ENCODE measurements around the gene SNU13. TPM values are rescaled to one million over a fixed set of nuclear protein-coding genes. Genes with fewer than 3 reads are reported as not detected.

SNU13 gene
- total RNA-seq, 1 experiment from 2014 or later: 283 TPM

GRCh38 chr22:41731609-41732008 lies 42.9 kb upstream of the SNU13 start:
- POLR2A ChIA-PET: no interaction called here
- CTCF ChIA-PET: interaction anchor here (1.0 to 1.8 kb wide), 2 partner anchors 15 kb away, joined by 3 to 4 read pairs; no protein-coding TSS in a partner anchor

GRCh38 chr22:41725510-41726110 lies 36.9 kb upstream of the SNU13 start:
- H3K4me3 ChIP-seq (replicated peaks in 1 of 2; ENCODE audit: low read depth in 1 of 2, low read length in 2 of 2): no peak overlapping the region
- no peaks in the 10 kb centered on the region for H3K9me3 ChIP-seq (ENCODE audit: control insufficient read depth in 1 of 2, insufficient read depth in 1 of 2, low read depth in 1 of 2, low read length in 2 of 2)
- RAD21 ChIA-PET (ENCODE audit: low non-redundant PET in 1 of 2, low total read pairs in 2 of 2, uncharacterized antibody in 2 of 2, unreplicated experiment in 2 of 2): no interaction called here
- H3K9ac ChIP-seq (ENCODE audit: low read length): no peak overlapping the region
- H3K4me2 ChIP-seq (ENCODE audit: low read length): no peak overlapping the region
- POLR2A ChIA-PET: no interaction called here
- no peaks in the 10 kb centered on the region for H3K79me2 ChIP-seq (ENCODE audit: insufficient read depth, low read length)
- H2AFZ ChIP-seq (ENCODE audit: low read depth, low read length, poor library complexity, severe bottlenecking): no peak overlapping the region
- DNase-seq (ENCODE audit: low read depth, low spot score): no peak
- no peaks in the 10 kb centered on the region for H3K9me2 ChIP-seq (ENCODE audit: insufficient read depth)
- CTCF ChIA-PET: interaction anchor here (0.7 to 1.6 kb wide), 2 partner anchors 16 to 21 kb away, joined by 4 to 5 read pairs; no protein-coding TSS in a partner anchor
- no TSS peak for BruUV-seq (replicated peaks)
- peak; percentile 38; the same call in 1 of the 2 replicates for ATAC-seq
- H3K4me1 ChIP-seq (ENCODE audit: control insufficient read depth in 1 of 2, insufficient read depth in 2 of 2, low read length in 2 of 2): peaks cover 3 to 9% of the 10 kb centered on the region in 2 experiments; a peak in 1 of 4 replicates
- no peak overlapping the region for H3K27ac ChIP-seq (ENCODE audit: low read depth, low read length)
- no peaks in the 10 kb centered on the region for H3K36me3 ChIP-seq (ENCODE audit: control insufficient read depth in 1 of 2, insufficient read depth in 2 of 2, low read length in 2 of 2)
- intact Hi-C loops (cut with micrococcal nuclease): no loop called here
- H3K27me3 ChIP-seq (ENCODE audit: insufficient read depth, low read length): no peaks in the 10 kb centered on the region
- H4K20me1 ChIP-seq (ENCODE audit: insufficient read depth): no peaks in the 10 kb centered on the region
- no peak for TF ChIP-seq POLR2A (IDR thresholded peaks at IDR 0.05; ENCODE audit: borderline replicate concordance, extremely low read depth, insufficient read depth, insufficient read length)
- TF ChIP-seq CBX3 (IDR thresholded peaks at IDR 0.05; ENCODE audit: low read depth): no peak
- TF ChIP-seq EZH2 (IDR thresholded peaks at IDR 0.05): no peak
- TF ChIP-seq CTCF (IDR thresholded peaks at IDR 0.05 in 2 of 3, conservative IDR thresholded peaks at IDR 0.05 in 1 of 3; ENCODE audit: borderline replicate concordance in 1 of 3, insufficient read depth in 1 of 3, low read depth in 2 of 3, low read length in 2 of 3): no peak
- TF ChIP-seq EZH2phosphoT487 (IDR thresholded peaks at IDR 0.05; ENCODE audit: borderline replicate concordance): no peak
- no peak for TF ChIP-seq YY1 (IDR thresholded peaks at IDR 0.05; ENCODE audit: extremely low read depth, insufficient replicate concordance, low read depth, low read length)
- no peak for TF ChIP-seq ZBTB33 (IDR thresholded peaks at IDR 0.05; ENCODE audit: extremely low read depth, insufficient replicate concordance, low read length)
- TF ChIP-seq REST (IDR thresholded peaks at IDR 0.05; ENCODE audit: low read depth): no peak
- no peak for TF ChIP-seq ATF3 (IDR thresholded peaks at IDR 0.05)

More at GRCh38 chr22:41731609-41732008, 42.9 kb upstream of the SNU13 start:
- DNase-seq (ENCODE audit: low read depth, low spot score) (no peak), ATAC-seq (no peak)
- peaks cover 0 to 3% of the 10 kb centered on the region in 2 experiments; a peak in 1 of 4 replicates for H3K4me1 ChIP-seq (ENCODE audit: control insufficient read depth in 1 of 2, insufficient read depth in 2 of 2, low read length in 2 of 2)
- intact Hi-C loops (cut with micrococcal nuclease): no loop called here
- no peak overlapping the region for H3K9ac ChIP-seq (ENCODE audit: low read length)
- BruUV-seq (replicated peaks): no TSS peak
- no peak overlapping the region for H3K27ac ChIP-seq (ENCODE audit: low read depth, low read length)
- no peaks in the 10 kb centered on the region for H4K20me1 ChIP-seq (ENCODE audit: insufficient read depth)
- H3K9me2 ChIP-seq (ENCODE audit: insufficient read depth): no peaks in the 10 kb centered on the region
- H3K9me3 ChIP-seq (ENCODE audit: control insufficient read depth in 1 of 2, insufficient read depth in 1 of 2, low read depth in 1 of 2, low read length in 2 of 2): no peaks in the 10 kb centered on the region
- no peaks in the 10 kb centered on the region for H3K27me3 ChIP-seq (ENCODE audit: insufficient read depth, low read length)
- H3K79me2 ChIP-seq (ENCODE audit: insufficient read depth, low read length): no peaks in the 10 kb centered on the region
- no peak overlapping the region for H3K4me3 ChIP-seq (replicated peaks in 1 of 2; ENCODE audit: low read depth in 1 of 2, low read length in 2 of 2)
- H3K36me3 ChIP-seq (ENCODE audit: control insufficient read depth in 1 of 2, insufficient read depth in 2 of 2, low read length in 2 of 2): no peaks in the 10 kb centered on the region
- no peak overlapping the region for H3K4me2 ChIP-seq (ENCODE audit: low read length)
- TF ChIP-seq ELF1 (IDR thresholded peaks at IDR 0.05; ENCODE audit: borderline replicate concordance, low read depth): no peak
- no peak for TF ChIP-seq TCF7L2 (IDR thresholded peaks at IDR 0.05; ENCODE audit: borderline replicate concordance, extremely low read depth, insufficient read depth, insufficient read length)
- no peak for TF ChIP-seq POLR2AphosphoS5 (IDR thresholded peaks at IDR 0.05; ENCODE audit: low read depth, low read length)
- H2AFZ ChIP-seq (ENCODE audit: low read depth, low read length, poor library complexity, severe bottlenecking): no peak overlapping the region
- RAD21 ChIA-PET (ENCODE audit: low non-redundant PET in 1 of 2, low total read pairs in 2 of 2, uncharacterized antibody in 2 of 2, unreplicated experiment in 2 of 2): no interaction called here
